G401.6 (cell line): ENCODE measurements around the gene P4HA2.
"Not testable (repeated sequence)": the region's sequence is repeated elsewhere in the genome, so short reads cannot be mapped to it uniquely, and the experiment has no call there.

ENCODE experiments used
- FAIRE-seq: peaks from 2 replicates; lab custom pipeline; 2012; peaks lifted over from hg19 to GRCh38; lab: Jason Lieb, UNC

The P4HA2 gene

GRCh38 chr5:132199116-132199680 is 28.5 kb downstream of the P4HA2 start:
- FAIRE-seq = no peak

GRCh38 chr5:132198571-132198970 is 29.1 kb downstream of the P4HA2 start:
- FAIRE-seq = no peak

DNA sequence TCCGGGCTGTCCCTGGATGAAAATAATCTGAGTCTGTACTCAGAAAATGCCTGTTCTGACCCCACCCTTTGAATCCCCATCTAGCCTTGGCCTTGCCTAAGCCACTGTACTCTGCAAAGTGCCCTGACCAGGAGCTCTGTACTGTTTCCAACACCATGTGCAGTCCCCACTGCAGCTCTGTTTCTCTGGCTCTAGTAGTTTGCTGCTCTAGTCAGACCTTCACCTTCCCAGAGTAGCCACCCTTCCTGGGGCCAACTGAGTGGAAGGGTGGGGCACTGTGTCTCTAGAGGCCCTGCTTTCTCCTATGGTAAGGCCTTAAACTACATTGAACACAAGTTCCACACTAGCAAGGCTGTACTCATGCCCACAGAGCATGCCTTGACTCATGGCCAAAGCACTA is 31.9 kb downstream of the P4HA2 start:
- FAIRE-seq = no peak

- FAIRE-seq = no peak
These were observed 34.4 kb downstream of the P4HA2 start for GRCh38 chr5:132193165-132193694.

DNA sequence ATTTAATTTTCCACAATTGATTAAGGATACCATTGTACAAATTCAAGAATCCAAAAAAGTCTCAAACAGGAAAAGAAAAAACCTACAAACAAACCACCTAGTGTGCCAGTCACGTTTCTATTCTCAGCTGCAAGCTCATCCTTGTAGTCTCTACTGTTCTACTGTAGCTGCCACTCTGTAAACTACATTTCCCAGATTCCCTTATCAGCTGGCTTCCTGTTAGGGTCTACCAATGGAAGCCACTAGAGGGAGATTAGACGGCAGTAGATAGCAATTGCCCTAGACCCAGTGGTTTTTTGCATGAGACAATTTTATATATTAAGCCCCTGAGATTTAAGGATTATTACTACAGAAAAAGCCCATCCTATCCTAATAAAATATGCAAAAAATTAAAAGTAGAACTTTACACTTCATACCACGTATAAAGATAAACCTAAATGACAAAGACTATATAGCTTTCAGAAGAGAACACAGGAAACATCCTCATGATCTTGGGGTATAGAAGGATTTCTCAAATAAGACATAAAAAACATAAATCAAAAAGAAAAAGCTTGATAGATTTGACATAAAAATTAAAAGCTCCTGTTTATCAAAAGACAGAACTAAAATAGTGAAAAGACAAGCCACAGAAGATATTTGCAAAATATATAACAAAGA is 37.4 kb downstream of the P4HA2 start:
- FAIRE-seq = peak; percentile 90

DNA sequence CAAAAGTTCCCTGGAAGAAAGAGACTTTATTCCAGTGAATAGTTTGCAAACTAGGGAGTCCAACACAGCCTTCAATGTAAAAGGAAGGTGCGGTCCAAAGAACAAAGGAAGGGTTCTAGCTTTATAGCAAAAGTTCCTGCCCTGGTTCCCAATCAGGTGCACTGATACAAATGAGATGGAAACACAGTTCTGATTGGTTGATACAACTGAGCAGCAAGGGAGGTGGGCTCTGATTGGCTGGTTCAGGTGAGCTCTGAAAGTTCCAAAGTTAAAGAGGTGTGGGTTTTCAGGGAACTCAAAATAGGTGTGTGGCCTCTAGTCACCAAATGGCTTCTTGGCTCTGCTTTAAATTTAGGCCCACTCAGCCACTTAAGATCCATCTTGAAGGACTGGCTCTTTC is 43.1 kb downstream of the P4HA2 start:
- FAIRE-seq = no peak

GRCh38 chr5:132183723-132184122 is 43.9 kb downstream of the P4HA2 start:
- FAIRE-seq = no peak

GRCh38 chr5:132182359-132183040 is 45.2 kb downstream of the P4HA2 start:
- FAIRE-seq = no peak

DNA sequence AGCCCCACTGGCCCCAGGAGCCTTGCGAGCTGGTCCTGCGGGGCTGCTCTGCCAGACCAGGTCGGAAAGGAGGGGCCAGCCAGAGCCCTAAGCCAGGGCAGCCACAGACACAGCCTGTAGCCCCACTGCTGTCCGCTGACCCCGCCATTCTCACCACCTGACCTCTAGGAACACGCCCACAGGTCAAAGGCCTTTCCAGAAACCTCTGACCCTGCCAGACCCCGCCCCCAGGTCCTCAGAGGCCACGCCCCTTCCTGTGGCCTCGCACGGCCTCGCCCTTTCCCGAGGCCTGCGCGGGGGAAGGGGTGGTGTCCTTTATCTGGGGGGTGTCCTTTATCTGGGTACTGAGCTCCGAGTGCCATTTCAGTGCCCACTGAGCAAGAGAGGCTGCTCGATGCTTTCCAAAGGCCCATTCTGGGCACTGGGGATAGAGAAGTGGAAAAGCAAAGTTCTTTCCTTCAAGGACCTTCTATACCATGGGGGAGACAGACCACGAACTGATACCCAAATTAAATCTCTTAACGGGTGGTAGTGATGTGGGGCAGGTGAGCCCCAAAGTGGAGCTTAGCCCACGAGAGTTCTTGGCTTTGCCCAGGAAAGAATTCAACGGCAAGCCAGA is 46.5 kb downstream of the P4HA2 start:
- no peak for FAIRE-seq

GRCh38 chr5:132180134-132180745 is 47.4 kb downstream of the P4HA2 start:
- peak; percentile 60 for FAIRE-seq

DNA sequence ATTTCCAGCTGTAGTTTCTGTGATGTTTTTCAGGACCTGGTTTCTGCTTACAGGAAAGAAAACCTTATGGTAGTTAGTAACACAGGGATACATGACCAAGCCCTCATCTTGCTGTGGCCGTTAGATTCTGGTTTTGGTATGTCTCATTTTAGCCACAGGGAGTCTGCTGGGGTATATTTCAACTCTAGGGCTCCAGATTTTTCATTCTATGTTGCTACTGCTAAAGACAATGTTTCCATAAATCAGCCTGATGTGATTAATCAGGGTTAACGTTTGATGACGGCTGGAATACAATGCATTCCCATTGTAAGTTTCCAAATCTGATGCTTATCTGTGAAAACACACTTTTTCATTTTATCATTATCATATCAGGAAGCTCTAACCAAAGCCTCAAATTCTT is 48.2 kb downstream of the P4HA2 start:
- no peak for FAIRE-seq

GRCh38 chr5:132177691-132178149 is 49.9 kb downstream of the P4HA2 start:
- FAIRE-seq = no peak

DNA sequence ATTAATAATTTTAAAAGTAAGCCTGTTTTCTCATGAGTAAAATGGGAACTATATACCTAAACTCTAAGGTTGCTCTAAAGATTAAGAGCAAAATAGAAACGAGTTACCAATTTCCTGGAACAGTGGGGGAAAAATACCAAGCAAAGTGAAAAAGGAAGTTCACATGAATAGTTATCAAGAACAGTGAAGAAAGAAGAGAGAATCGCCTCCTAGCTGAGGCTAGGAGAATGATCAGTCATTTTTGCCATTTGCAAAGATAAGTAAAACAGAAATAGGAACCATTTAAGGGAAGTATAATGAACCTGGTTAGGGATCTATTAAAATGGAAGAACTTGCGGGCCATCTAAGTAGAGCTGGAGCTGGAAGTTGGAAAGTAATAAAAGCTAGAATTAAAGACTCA is 50.7 kb downstream of the P4HA2 start:
- no peak for FAIRE-seq

- no peak for FAIRE-seq
These were observed 51.1 kb downstream of the P4HA2 start for GRCh38 chr5:132176521-132176945.

DNA sequence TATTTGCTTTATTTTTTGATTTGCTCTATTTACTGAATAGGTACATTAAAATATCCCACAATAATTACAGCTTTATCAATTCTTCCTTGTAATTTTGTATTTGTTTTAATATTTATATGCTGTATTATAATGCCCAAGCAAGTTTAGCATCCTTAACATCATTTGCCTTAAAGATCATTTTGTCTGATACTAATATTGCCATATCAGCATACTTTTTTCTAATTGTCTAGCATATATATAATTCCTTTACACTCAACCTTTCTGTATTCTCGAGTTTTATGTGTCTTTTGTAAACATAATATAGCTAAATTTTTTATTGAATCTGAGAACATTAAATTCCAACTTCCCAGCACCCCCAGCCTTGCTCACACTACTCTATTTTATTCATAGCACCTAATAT is 64.7 kb downstream of the P4HA2 start:
- no peak for FAIRE-seq

DNA sequence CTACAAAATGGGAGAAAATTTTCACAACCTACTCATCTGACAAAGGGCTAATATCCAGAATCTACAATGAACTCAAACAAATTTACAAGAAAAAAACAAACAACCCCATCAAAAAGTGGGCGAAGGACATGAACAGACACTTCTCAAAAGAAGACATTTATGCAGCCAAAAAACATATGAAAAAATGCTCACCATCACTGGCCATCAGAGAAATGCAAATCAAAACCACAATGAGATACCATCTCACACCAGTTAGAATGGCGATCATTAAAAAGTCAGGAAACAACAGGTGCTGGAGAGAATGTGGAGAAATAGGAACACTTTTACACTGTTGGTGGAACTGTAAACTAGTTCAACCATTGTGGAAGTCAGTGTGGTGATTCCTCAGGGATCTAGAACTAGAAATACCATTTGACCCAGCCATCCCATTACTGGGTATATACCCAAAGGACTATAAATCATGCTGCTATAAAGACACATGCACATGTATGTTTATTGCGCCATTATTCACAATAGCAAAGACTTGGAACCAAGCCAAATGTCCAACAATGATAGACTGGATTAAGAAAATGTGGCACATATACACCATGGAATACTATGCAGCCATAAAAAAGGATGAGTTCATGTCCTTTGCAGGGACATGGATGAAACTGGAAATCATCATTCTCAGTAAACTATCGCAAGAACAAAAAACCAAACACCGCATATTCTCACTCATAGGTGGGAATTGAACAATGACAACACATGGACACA is 65.9 kb downstream of the P4HA2 start:
- not testable (repeated sequence) for FAIRE-seq

GRCh38 chr5:132156413-132156812 is 71.2 kb downstream of the P4HA2 start:
- FAIRE-seq = no peak

GRCh38 chr5:132150565-132150964 is 77.1 kb downstream of the P4HA2 start:
- no peak for FAIRE-seq

DNA sequence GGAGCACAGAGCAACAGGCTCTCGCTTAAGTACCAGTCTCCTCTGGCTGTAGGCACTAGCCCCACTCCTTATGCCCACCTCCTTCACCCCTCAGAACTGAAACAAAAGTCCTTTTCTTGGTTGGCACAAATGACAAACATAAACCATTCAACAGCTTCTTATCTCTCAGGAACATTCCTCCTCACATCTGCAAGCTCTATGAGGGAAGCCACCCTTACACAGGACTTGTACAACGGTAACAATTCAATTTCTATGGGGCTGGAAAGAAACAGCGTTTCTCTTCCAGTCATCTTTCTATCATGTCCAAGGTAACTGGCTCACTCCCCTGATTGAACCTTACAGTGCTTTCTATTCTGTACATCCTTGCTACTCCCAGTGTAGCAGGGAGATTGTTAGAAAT is 80.0 kb downstream of the P4HA2 start:
- no peak for FAIRE-seq

- FAIRE-seq = not testable (repeated sequence)
These were observed 82.3 kb downstream of the P4HA2 start for GRCh38 chr5:132145326-132145725.

DNA sequence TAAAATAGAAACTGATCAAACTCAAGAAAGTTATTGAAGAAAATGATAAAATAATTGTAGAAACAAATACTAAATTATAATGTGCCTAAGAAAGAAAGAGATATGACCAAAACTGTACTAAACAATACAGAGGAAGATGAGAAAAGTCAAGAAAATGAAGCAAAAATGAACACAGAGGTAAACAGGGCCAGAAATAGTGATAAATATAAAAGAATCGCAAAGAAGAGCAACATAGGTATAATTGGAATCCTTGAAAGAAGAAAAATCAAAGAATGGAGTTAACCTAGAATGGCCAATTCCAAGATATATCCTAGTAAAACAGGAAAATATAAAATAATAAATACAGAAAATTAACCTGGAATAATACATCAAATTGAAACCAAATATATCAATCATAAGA is 84.5 kb downstream of the P4HA2 start:
- peak; percentile 23 for FAIRE-seq

DNA sequence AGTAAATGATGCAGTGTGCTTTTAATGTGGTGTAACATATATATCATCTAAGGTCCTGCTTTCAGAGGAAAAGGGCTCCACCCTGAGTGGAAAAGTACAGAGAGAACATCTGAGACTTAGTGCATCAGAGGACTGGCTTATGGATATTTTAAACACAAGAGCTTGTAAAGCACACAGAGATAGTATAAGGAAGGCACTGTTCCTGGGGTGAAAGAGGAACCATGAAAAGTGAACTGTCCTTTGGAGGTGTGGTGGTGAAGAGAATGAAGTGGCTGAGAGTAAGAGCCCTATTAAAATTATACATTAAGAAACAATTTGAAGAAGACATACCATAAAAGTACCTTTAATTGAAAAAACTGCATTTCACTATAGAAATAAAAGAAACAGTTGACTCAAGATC is 85.2 kb downstream of the P4HA2 start:
- no peak for FAIRE-seq
